GM18505 (cell line): ENCODE measurements around the gene HNF4A.

ENCODE experiments used
- ATAC-seq: cut with Tn5 transposase; IDR thresholded peaks from one replicate; pipeline ENCODE4 v1.9.1; 2021; ENCODE audit not compliant: unreplicated experiment
- POLR2A ChIP-seq: IDR thresholded peaks from 4 replicates; pipeline ENCODE4 v1.6.1; 2011; ENCODE audit warnings: borderline replicate concordance; ENCODE audit not compliant: insufficient read depth, insufficient read length; ENCODE audit errors: extremely low read depth

The HNF4A gene

DNA sequence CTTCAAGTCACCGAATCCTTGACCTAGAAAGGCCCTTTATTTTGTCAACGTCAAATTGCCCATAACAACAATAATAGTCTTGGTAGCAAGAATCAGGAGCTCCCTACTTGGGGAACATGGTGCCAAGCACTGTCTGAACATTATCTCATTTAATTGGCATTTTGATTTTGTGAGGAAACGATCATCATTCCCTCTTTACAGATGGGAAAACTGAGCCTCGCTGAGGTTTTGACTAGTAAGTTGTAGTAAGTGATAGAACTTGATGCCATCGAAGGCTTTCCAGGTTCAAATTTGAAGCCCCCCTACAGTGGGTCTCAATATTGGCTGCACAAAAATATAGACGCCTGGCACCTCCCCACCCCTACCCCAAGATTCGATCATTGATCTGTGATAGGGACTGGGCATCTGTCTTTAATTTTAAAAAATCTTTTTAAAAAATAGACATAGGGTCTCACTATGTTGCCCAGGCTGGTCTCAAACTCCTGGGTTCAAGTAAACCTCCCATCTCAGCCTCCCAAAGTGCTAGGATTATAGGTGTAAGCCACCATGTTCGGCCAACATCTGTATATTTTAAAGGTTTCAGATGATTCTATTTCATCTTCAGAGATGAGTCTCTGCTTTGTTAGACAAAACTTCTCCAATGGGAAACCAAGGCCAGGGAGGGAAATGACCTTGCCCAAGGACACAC lies 36.7 kb downstream of the HNF4A start:
- ATAC-seq: no peak
- TF ChIP-seq POLR2A: no peak

DNA sequence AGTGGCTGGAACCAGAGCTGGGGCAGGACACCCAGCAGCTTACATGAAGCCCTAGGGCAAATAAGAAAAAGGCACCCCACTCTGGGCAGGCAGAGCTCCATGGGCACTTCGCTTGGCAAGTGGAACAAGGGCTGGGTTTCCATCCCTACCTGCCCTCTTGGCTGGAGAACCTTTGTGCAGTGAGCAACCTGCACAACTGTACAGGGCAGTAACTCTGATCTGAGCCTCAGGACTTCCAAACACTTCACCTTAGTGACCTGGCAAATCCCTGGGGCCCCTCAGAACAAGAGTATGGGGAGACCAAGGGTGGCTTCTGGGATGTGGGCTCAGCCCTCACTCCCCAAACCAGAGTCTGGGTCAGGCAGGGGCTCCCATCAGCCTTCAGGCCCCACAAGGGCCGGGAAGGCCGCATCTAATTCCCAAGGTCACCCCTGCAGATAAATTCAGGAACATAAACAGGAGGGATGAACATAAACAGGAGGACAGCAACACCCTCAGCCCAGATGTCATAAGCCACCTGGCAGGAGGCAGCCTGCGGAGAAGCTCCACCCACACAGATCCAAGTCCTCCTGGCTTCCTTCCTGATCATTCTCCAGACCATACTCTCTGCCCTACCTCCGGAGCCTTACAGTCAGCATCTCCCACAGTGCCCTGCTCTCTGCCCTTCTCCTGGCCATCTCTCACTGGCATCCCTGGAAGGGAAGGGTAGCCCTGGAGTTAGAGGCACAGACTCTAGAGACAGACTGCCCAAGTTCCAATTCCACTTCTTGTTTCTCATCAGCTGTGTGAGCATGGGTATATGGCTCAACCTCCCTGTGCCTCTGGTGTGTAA lies 37.5 kb downstream of the HNF4A start:
- no peak for ATAC-seq
- TF ChIP-seq POLR2A: no peak

DNA sequence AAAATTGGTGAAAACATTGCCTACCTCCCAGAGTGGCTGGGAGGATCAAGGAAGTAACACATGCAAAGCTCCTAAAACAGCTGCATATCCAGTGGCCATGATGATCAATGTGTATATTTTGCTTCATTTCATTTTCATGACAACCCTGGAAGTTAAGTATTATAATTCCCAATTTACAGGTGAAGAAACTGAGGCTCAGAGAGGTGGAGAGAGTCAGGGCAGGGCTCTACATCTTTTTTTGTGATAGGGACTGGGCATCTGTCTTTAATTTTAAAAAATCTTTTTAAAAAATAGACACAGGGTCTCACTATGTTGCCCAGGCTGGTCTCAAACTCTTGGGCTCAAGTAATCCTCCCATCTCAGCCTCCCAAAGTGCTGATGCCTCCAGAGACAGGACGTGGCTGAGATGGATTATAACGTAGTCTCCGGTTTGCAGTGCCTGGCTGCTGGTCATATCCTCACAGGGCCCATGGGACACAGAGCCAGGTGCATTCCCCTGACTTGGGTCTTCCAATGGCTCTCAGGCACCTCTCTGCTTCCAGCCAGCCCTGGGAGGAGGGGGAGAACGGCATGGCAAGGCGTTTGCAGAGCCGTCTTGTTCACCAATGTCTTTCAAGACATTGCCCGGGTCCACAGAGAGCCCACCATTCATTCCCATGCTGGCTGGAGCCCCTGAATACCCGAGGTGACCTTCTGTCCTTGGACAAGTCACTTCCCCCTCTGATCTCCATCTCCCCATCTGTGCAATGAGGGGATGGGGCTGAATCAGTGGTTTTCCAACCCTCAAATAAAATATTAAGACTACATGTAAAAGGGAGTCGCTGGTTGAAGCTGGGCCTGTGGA lies 38.3 kb downstream of the HNF4A start:
- no peak for ATAC-seq
- no peak for TF ChIP-seq POLR2A

DNA sequence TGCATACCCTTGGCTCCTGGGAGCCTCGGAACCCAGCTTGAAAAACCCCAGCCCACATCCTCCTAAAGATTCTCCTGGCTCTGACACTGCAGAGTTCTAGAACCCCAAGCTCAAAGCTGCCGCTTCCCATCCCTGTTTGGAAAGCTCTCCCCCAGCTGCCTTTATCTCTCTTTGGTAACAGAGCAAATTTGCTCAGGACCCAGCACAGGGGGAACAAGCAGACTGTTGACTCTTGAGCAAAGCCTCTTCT lies 38.9 kb downstream of the HNF4A start:
- TF ChIP-seq POLR2A: no peak
- ATAC-seq: no peak

DNA sequence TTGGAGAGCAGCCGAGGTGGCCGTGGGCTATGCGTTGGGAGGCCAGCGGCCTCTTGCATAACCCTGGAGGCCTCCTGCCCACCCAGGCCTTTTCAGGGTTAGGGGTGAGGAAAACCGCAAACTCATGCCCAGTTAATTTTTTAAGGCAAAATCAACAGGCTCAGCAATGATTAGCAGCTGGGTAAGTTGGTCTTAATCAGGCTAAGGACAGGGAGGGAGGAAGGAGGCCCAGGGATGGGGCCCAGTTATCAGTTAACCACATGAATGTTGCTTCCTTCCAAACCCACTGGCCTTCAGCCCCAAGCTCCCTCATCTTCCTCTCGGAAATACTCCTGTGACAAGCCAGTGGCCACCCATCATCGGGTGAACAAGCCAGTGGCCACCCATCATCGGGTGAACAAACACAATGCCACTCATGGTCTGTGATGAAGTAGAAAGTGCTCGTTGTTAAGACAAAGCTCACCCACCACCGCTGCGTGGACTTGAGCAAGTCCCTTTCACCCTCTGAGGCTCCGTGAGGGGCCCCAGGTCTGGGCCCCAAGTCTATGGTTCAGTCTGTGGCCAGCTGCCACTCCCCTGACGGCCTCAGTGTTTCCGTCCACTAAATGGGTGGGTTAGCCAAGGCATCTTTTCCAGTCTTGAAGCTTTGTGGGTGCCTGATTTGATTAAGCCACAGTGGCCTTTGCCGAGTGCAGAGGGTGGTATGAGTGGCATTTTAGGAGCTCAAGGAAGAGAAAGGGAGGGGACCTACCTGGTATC lies 39.4 kb downstream of the HNF4A start:
- no peak for TF ChIP-seq POLR2A
- ATAC-seq: no peak

DNA sequence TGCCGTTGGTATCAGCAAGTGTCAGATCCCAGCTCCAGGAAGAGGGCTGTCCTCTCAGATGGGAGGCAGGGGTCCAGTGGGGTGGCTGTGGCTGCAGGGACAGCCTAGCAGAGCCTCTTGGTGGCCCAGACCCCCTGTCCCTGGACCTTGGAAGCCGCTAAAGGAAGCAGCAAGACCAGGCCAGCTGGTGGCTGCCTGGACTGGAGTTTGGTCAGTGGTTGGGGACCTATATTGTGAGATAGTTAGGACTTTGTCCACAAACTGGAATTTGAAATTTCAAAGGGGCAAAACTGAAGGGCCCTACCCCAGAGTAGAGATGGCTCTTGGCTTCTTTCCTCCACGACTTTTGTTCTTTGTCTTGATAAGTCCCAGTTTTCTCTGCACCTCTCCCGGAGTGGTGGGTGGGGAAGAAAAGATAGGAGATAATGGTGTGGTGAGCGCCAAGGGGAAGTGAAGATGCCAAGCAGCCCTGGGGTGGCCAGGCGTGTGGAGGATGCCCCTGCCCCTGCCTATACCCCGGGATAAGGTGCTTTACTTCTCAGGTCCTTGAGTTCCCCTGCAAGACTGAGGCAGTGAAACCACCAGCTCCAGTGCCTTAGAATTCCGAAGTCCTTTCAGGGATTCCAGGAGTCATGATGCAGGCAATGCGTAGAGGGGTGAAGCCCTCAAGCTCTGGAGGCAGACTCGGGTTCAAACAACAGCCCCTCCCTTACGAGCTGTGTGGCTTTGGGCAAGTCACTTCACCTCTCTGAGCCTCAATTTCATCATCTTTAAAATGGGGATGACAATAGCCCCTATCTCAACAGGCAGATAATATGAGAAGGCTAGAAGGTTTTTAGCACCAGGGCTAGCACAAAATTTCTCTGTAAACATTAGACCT lies 40.2 kb downstream of the HNF4A start:
- no peak for ATAC-seq
- no peak for TF ChIP-seq POLR2A

DNA sequence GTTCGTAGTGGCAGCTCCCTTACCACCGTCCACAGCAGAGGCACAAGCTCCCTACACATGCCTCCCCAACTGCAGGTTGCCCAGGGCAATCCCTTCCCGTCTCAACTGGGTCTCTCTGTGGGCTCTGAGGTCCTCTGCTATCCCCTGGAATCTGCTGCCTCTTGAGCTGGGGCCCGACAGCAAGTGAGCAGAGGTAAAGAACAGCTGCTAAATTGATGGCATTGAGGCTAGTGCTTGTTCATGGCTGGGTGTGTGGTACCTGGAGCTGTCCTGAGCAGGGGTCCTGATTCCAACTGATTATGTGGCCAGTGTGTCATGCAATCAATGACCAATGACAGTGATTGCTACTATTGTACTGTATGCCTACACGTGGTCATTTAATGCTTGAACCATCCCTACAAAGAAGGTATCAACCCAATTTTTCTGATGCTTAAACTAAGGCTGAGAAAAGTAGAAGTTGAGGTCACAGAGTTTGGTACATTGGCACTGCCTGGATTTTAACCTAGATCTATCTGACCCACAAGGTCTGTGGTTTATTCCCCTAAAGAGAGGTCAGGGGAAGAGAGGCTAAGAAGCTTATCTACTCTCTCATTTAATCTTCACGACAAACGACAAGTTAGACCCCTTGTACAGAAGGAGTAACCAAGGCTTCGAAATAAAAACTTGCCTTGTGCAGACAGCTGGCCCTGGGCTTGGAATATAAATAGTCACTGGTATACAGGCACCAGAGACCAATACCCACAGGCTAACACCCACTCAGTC lies 41.1 kb downstream of the HNF4A start:
- no peak for ATAC-seq
- no peak for TF ChIP-seq POLR2A

DNA sequence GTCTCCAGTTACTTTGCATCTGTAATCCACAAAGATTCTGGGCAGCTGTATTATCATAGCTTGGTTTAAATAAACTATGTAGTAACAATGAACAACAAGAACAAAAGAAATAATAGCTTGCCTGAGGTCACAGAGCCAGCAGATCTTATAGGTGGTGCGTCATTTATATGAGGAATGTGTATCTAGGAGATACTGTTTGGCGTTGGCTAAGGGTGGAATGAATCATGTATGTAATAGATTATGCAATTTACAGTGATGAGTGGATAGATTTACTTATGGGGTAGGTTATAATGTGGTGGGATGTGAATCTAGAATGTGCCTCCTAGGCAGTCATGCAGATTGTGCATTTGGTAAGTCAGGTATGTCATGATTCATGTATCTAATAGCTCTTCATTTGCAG lies 42.8 kb downstream of the HNF4A start:
- ATAC-seq: no peak
- no peak for TF ChIP-seq POLR2A

DNA sequence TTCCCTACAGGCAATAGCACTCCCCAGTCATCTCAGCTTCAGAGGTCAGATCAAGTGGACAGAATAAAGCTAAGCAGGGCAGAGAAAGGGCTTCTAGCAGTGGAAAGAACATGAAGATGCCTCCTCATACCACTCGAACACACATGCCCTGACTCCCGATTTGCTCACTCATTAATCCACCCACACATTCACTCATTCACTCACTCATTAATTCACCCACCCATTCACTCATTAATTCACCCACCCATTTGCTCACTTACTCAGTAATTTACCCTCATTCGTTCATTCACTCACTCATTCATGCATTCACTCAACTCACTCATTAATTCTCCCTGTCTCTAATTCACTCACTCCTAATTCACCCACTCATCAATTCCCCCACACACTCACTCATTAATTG lies 43.9 kb downstream of the HNF4A start:
- no peak for TF ChIP-seq POLR2A
- no peak for ATAC-seq

DNA sequence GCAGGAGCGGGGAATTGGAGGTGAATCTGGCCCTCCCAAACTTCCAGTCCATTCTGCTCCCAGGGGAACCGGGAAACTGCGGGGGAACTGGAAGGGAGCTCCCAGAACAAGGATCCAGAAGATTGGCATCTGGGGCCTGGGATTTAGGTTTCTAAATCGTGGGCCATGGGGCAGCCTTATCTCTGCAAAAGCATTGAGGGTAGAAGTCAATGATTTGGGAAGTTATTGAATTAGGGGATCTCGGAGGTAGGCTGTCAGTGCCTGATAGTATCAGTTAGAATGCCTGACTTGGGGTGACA lies 45.1 kb downstream of the HNF4A start:
- no peak for ATAC-seq
- TF ChIP-seq POLR2A: no peak

DNA sequence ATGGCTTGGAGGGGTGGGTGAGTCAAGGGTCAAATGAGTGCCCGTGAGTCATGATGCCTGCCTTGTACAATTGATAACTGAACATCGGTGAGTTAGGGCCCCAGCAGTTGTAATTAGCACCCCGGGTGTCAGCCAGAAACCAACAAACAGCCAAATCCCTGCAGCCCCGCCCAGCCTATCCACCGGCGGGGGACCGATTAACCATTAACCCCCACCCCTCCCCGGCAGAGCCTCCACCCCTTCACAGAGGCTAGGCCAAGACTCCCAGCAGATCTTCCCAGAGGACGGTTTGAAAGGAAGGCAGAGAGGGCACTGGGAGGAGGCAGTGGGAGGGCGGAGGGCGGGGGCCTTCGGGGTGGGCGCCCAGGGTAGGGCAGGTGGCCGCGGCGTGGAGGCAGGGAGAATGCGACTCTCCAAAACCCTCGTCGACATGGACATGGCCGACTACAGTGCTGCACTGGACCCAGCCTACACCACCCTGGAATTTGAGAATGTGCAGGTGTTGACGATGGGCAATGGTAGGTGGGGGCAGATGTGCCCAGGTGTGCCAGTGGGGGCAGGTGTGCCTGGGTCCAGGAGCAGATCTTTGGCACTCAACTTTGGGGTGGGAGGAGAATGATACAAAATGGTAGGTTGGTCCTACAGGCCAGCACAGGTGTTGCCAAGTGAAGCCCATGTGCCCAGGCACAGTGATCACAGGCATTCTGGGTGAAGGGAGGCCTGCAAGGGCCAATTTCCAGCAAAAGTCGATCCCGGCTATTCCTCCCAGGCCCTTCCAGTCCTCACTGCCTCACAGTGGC lies 45.7 kb downstream of the HNF4A start:
- TF ChIP-seq POLR2A: no peak
- no peak for ATAC-seq
